Measurements from ENCODE around the gene MKLN1.
A peak's percentile ranks its signal among the peaks of the same experiment; 100 is the strongest.
"Not testable (repeated sequence)": the region's sequence is repeated elsewhere in the genome, so short reads cannot be mapped to it uniquely, and the experiment has no call there.

Gene MKLN1

GRCh38 chr7:131488361-131488760 is 160.7 kb downstream of the MKLN1 start:
- no peak for DNase-seq
- in situ Hi-C loops (cut with MboI; ENCODE audit: low pct_unique_long_range_greater_than_20kb, low sequenced_read_pairs), result no loop called here

DNA sequence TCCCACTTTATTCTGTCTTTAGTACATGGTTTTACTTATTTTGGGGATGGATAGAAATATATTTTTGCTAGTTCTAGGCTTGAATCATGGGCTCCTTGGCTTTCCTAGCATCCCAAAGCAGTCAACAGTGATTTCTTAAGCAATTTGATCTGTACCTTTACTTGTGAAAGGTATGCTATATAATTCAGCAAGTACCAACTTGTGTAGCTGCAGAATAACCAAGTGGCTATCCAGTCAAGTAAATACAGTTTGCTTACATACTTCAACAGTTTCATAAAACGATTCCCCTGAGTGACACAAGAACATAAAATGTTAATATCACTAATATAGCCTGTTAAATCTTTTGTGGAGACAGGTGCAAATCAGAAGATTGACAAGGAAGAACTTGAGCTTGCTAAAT is 161.5 kb downstream of the MKLN1 start:
- DNase-seq, result no peak
- in situ Hi-C loops (cut with MboI; ENCODE audit: low pct_unique_long_range_greater_than_20kb, low sequenced_read_pairs), result no loop called here

DNA sequence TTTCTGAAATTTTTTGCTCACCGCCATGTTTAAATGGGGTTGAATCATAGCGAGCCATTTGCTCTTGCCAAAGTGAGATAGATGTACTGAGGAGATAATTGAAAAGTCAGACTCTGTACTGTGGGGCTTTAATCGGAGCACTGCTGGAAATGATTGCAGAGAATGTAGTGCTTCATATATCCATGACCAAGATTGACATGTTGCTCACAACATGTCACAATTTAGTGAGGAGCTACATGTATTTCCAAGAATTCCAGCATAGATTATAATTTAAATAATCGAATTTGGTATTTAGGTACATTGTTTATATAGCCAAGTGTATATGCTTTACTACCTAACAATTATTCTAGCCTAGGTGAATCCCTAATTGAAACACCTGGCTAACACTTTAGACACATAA is 162.2 kb downstream of the MKLN1 start:
- in situ Hi-C loops (cut with MboI; ENCODE audit: low pct_unique_long_range_greater_than_20kb, low sequenced_read_pairs), result no loop called here
- DNase-seq, result no peak

DNA sequence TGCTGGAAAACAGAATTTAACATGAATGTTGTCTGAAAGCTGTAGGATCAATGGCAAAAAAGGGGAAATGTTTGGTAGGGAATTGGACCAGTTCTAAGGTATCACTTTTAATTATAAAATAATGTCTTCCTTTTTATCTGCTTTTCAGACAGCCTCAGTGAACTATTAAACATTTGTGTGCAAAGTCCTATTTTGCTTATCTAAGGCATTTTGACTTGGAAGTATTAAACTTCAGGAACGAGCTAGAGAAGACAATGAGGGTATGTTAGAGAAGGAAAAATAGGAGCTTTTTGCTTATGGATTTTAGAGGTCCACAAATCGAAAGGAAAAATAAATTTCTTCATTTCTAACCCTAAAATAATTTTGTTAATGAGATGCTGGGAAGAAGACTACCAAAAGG is 165.4 kb downstream of the MKLN1 start:
- in situ Hi-C loops (cut with MboI; ENCODE audit: low pct_unique_long_range_greater_than_20kb, low sequenced_read_pairs), result no loop called here
- no peak for DNase-seq

GRCh38 chr7:131493581-131493980 is 165.9 kb downstream of the MKLN1 start:
- in situ Hi-C loops (cut with MboI; ENCODE audit: low pct_unique_long_range_greater_than_20kb, low sequenced_read_pairs), result no loop called here

DNA sequence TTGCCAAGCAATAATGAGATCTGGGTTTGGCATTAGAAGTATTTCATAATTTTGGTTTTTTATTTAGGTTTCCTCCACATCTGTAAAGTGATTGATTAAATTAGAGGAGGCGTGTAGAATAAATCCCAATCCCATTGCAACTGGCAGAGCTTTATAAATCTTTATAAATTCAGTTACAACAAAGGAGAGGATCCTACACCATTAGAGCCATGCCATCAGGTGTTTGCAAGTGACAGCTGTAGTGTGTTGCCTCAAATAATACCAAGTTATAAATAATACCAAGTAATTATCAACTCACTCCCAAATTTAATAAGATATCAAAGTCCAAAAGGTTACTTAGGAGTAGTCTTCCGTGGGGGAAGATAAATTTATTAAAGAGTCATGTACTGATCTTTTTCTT is 166.5 kb downstream of the MKLN1 start:
- DNase-seq, result no peak
- in situ Hi-C loops (cut with MboI; ENCODE audit: low pct_unique_long_range_greater_than_20kb, low sequenced_read_pairs), result no loop called here

More at GRCh38 chr7:131493581-131493980, 165.9 kb downstream of the MKLN1 start:
- DNase-seq, result no peak

DNA sequence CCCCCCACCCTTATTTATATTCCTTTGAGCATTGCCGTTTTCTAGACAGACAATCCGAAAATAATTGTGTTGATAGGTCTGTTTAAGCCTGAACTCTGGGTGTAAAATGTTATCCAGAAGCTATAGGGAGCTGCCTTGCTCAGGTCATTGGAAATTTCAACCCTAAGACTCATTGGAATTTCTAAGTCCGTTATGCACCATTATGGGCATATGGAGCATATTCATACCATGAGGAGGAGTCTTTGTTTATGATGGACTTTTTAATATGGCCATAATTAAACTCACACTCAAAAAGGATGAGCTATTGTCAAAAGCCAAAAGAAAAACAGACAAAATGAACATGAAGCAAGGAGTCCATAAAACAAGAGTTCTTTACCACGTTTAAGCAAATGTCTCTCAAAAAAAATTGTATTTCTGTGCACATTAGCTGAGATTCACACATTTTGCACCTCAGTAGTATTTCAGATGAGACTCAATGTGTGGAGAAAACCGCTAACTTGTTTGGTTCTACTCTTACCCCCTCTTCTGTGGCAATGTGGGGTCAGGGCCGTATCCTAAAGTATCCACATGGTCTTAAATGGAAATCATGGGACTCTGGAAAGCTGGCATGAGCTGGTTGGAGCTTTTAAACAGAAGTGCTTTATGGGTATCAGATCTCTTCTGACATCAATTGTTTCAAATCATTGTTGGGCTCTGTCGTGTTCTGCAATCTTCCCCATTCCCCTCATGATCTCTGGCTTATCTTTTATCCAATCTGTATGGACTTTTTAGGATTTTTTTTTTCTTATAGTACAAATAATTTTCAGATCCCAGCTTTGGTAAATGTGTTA is 168.2 kb downstream of the MKLN1 start:
- DNase-seq, result no peak
- in situ Hi-C loops (cut with MboI; ENCODE audit: low pct_unique_long_range_greater_than_20kb, low sequenced_read_pairs), result no loop called here

DNA sequence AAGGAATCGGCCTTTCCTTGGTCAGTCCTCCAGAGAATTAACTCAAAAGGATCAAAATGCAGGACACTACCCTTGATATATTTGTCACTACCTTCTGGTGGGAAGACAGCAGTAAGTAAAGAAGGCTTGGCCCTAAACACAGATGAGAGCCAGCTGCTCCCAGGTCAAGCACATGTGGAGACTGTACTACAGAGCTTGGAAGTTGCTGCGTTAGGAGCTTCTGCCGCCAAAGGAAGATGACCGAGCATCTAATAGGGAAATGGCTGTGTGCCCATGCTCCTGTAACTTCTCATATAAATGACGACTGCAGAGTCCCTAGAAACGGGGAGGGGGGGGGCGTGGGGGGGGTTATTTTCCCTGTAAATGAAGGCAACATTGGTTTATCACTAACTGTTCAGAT is 169.8 kb downstream of the MKLN1 start:
- in situ Hi-C loops (cut with MboI; ENCODE audit: low pct_unique_long_range_greater_than_20kb, low sequenced_read_pairs), result no loop called here
- DNase-seq, result no peak

GRCh38 chr7:131498237-131498885 is 170.7 kb downstream of the MKLN1 start:
- in situ Hi-C loops (cut with MboI; ENCODE audit: low pct_unique_long_range_greater_than_20kb, low sequenced_read_pairs), result no loop called here
- no peak for DNase-seq

DNA sequence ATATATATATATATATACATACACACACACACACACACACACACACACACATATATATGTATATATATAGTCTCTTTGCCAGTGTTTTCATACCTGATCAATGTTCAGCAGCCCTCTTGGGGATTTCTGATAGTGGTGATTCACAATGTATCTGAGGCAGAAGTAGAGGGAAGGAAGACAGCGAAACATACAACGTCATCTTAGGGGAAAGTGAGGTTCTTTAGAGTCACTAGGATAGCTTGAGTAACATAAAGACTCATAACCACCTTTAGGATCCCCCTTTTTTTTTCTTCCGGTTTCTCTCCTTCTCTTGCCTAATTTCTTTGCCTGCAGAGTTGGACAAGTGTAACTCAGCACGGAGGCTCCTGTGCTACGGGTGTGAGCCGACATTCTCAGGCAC is 172.1 kb downstream of the MKLN1 start:
- in situ Hi-C loops (cut with MboI; ENCODE audit: low pct_unique_long_range_greater_than_20kb, low sequenced_read_pairs), result no loop called here
- DNase-seq, result no peak

DNA sequence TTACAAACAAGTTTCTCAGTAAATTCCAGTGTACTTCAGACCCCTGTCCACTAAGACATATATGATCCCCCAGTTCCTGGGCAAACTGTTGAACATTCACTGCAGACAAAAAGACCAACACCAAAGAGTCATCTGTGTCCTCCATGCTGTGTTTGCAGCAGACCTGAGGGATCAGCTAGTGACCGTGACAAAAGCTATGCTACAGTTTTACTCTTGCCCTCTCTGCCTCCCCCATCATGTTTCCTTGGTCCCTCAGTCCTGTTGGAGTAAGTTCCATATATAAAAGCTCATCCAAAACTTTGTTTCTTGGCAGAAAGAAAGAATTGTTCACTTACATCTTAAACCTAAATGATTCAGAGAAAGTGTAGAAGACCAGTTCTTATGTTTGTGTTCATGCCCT is 172.7 kb downstream of the MKLN1 start:
- no peak for DNase-seq
- in situ Hi-C loops (cut with MboI; ENCODE audit: low pct_unique_long_range_greater_than_20kb, low sequenced_read_pairs), result no loop called here

GRCh38 chr7:131501422-131501821 is 173.7 kb downstream of the MKLN1 start:
- peak; percentile 39 for DNase-seq
- in situ Hi-C loops (cut with MboI; ENCODE audit: low pct_unique_long_range_greater_than_20kb, low sequenced_read_pairs), result no loop called here

DNA sequence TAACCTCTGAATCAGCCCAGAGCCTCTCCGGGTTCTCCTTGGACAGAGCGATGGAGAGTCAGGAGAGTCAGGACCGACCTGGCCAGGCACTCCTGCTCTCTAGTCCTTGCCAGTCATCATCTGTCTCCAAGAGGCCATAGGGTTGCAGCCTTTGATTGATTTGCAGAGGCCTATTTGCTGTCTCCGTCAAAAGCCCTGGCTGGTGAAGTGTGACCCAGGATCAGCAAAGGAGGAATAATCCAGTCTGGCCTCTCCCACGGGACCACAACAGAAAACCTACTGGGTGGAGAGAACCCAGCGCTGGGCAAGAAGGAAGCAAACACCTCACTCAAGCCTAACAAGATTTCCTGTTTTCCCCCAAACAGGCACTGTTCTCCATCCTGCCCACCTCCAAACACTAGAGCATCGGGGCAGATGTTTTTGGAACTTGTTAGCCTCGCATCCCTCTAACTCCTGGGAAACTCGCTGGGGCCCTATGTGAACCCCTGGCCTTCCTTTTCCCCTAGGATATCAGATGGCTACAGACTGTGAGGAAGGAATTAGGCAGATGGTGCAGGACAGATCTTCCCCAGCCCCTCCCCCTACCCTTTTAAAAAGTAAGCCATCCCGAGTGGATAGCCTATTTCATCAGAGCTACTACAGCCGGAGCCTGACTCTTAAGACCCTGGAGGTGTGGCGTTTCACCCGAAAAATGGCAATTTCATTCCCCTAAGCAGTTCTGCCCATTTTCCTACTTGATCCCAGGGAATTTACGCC is 174.4 kb downstream of the MKLN1 start:
- no peak for DNase-seq
- in situ Hi-C loops (cut with MboI; ENCODE audit: low pct_unique_long_range_greater_than_20kb, low sequenced_read_pairs), result no loop called here

DNA sequence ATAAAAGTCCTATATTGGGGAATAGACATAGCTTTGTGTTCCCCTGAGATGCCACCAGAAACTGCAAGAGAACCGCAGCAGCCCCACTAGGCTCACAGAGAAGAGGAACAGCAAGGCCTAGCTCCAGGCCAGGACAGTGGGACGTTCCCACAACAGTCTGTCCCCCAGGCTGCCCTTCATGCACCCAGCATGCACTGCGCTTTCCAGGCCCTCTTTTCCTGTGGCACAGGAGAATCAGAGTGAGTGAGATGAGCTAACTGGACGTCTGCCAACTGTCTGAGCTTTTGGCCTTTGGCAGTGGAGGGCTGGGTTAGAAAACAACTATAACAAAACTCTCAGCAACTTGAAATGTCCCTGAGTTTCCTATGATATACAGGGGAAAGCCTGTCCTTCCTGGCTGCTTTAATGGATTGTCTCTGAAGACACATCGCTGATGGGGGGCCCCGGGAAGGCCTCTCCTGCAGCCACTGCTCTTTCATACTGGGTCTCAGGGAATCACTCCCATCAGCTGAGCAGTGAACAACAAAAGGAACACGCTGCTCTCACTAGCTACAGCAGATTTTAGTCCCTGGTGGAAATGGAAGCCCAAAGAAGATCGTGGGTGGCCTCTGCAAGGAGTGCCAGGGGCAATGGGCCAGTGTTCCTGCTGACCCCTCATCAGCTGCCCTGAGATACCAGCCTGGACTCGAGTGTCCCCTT is 175.3 kb downstream of the MKLN1 start:
- DNase-seq, result no peak
- in situ Hi-C loops (cut with MboI; ENCODE audit: low pct_unique_long_range_greater_than_20kb, low sequenced_read_pairs), result no loop called here

- no peak for DNase-seq
- in situ Hi-C loops (cut with MboI; ENCODE audit: low pct_unique_long_range_greater_than_20kb, low sequenced_read_pairs), result no loop called here
Observed at GRCh38 chr7:131503639-131504038, 176.0 kb downstream of the MKLN1 start.

- in situ Hi-C loops (cut with MboI; ENCODE audit: low pct_unique_long_range_greater_than_20kb, low sequenced_read_pairs), result no loop called here
- no peak for DNase-seq
Observed at GRCh38 chr7:131504157-131504899, 176.7 kb downstream of the MKLN1 start.

- DNase-seq; in situ Hi-C loops (cut with MboI; ENCODE audit: low pct_unique_long_range_greater_than_20kb, low sequenced_read_pairs): not testable (repeated sequence)
Observed at GRCh38 chr7:131505037-131505620, 177.5 kb downstream of the MKLN1 start.

Data from KBM-7 (cell line).